HEK293 (cell line): ENCODE data around the gene LIPH.

Experiments
- HOXC10 ChIP-seq: sonication (generic); formaldehyde crosslinking; IDR thresholded peaks from 2 replicates; pipeline ENCODE4 v1.8.1; 2023; ENCODE audit warnings: mild to moderate bottlenecking, missing genetic modification reagents
- KLF10 ChIP-seq: fragments of 450-650 bp; IDR thresholded peaks from 2 replicates; pipeline ENCODE4 v1.5.1; 2018; ENCODE audit warnings: missing biosample characterization, mild to moderate bottlenecking, missing genetic modification characterization
- KLF7 ChIP-seq: fragments of 450-650 bp; formaldehyde crosslinking; IDR thresholded peaks from 2 replicates; pipeline ENCODE4 v1.5.1; 2016; ENCODE audit warnings: missing biosample characterization, missing genetic modification characterization, borderline replicate concordance
- KLF9 ChIP-seq: fragments of 450-650 bp; formaldehyde crosslinking; IDR thresholded peaks from 2 replicates; pipeline ENCODE4 v1.5.1; 2016; ENCODE audit warnings: missing biosample characterization, missing genetic modification characterization, low read depth
- MEIS1 ChIP-seq: sonication (generic); formaldehyde crosslinking; IDR thresholded peaks from 2 replicates; pipeline ENCODE4 v1.8.1; 2022; ENCODE audit warnings: missing genetic modification reagents, mild to moderate bottlenecking, borderline replicate concordance
- MYNN ChIP-seq: fragments of 450-650 bp; formaldehyde crosslinking; IDR thresholded peaks from 2 replicates; pipeline ENCODE4 v1.5.1; 2016; ENCODE audit warnings: missing biosample characterization, missing genetic modification characterization, borderline replicate concordance
- SCRT2 ChIP-seq: fragments of 450-650 bp; formaldehyde crosslinking; IDR thresholded peaks from 2 replicates; pipeline ENCODE4 v1.5.1; 2016; ENCODE audit warnings: missing biosample characterization, missing genetic modification characterization
- ZBTB21 ChIP-seq: fragments of 450-650 bp; formaldehyde crosslinking; IDR thresholded peaks from 2 replicates; pipeline ENCODE4 v1.5.1; 2017; ENCODE audit warnings: missing biosample characterization, missing genetic modification characterization
- ZBTB7A ChIP-seq: fragments of 450-650 bp; formaldehyde crosslinking; IDR thresholded peaks from 2 replicates; pipeline ENCODE4 v1.5.1; 2016; ENCODE audit warnings: low read depth, missing biosample characterization, missing genetic modification characterization
- ZFP41 ChIP-seq: fragments of 450-650 bp; formaldehyde crosslinking; IDR thresholded peaks from 2 replicates; pipeline ENCODE4 v1.5.1; 2016; ENCODE audit warnings: missing biosample characterization, missing genetic modification characterization, borderline replicate concordance
- ZNF114 ChIP-seq: fragments of 450-650 bp; formaldehyde crosslinking; IDR thresholded peaks from 2 replicates; pipeline ENCODE4 v1.5.0; 2017; ENCODE audit warnings: missing biosample characterization, missing genetic modification characterization
- ZNF169 ChIP-seq: fragments of 450-650 bp; formaldehyde crosslinking; IDR thresholded peaks from 2 replicates; pipeline ENCODE4 v1.5.1; 2016; ENCODE audit warnings: missing biosample characterization, missing genetic modification characterization
- ZNF211 ChIP-seq: fragments of 450-650 bp; formaldehyde crosslinking; IDR thresholded peaks from 2 replicates; pipeline ENCODE4 v1.5.1; 2016; ENCODE audit warnings: low read depth, missing biosample characterization, missing genetic modification characterization
- ZNF391 ChIP-seq: fragments of 450-650 bp; formaldehyde crosslinking; IDR thresholded peaks from 2 replicates; pipeline ENCODE4 v1.5.1; 2016; ENCODE audit warnings: low read depth, missing biosample characterization, missing genetic modification characterization, borderline replicate concordance
- ZNF510 ChIP-seq: fragments of 450-650 bp; formaldehyde crosslinking; IDR thresholded peaks from 2 replicates; pipeline ENCODE4 v1.5.1; 2018; ENCODE audit warnings: mild to moderate bottlenecking, missing genetic modification characterization, missing biosample characterization; ENCODE audit not compliant: insufficient replicate concordance
- ZNF514 ChIP-seq: fragments of 450-650 bp; formaldehyde crosslinking; IDR thresholded peaks from 2 replicates; pipeline ENCODE4 v1.5.1; 2016; ENCODE audit warnings: missing biosample characterization, missing genetic modification characterization
- ZNF585B ChIP-seq: fragments of 450-650 bp; formaldehyde crosslinking; IDR thresholded peaks from 2 replicates; pipeline ENCODE4 v1.5.1; 2016; ENCODE audit warnings: missing biosample characterization, missing genetic modification characterization
- ZNF629 ChIP-seq: fragments of 450-650 bp; formaldehyde crosslinking; IDR thresholded peaks from 2 replicates; pipeline ENCODE4 v1.5.1; 2017; ENCODE audit warnings: missing biosample characterization, missing genetic modification characterization
- ZNF654 ChIP-seq: fragments of 450-650 bp; formaldehyde crosslinking; IDR thresholded peaks from 2 replicates; pipeline ENCODE4 v1.5.1; 2016; ENCODE audit warnings: low read depth, missing biosample characterization, missing genetic modification characterization
- ZNF660 ChIP-seq: fragments of 450-650 bp; IDR thresholded peaks from 2 replicates; pipeline ENCODE4 v1.5.1; 2018; ENCODE audit warnings: missing biosample characterization, mild to moderate bottlenecking, missing genetic modification characterization
- ZNF785 ChIP-seq: fragments of 450-650 bp; formaldehyde crosslinking; IDR thresholded peaks from 2 replicates; pipeline ENCODE4 v1.5.1; 2016; ENCODE audit warnings: missing biosample characterization, missing genetic modification characterization
- ZNF830 ChIP-seq: fragments of 450-650 bp; IDR thresholded peaks from 2 replicates; pipeline ENCODE4 v1.5.0; 2018; ENCODE audit warnings: missing biosample characterization, missing genetic modification characterization, low read depth, mild to moderate bottlenecking, moderate library complexity
- ZSCAN16 ChIP-seq: fragments of 450-650 bp; formaldehyde crosslinking; IDR thresholded peaks from 2 replicates; pipeline ENCODE4 v1.5.1; 2016; ENCODE audit warnings: missing biosample characterization, missing genetic modification characterization
- TF ChIP-seq, protein P1 (sequence below): fragments of 450-650 bp; formaldehyde crosslinking; IDR thresholded peaks from 2 replicates; pipeline ENCODE4 v1.5.1; 2017; ENCODE audit warnings: missing biosample characterization, missing genetic modification characterization
- TF ChIP-seq, protein P2 (sequence below): fragments of 450-650 bp; IDR thresholded peaks from 2 replicates; pipeline ENCODE4 v1.5.1; 2018; ENCODE audit warnings: missing biosample characterization, mild to moderate bottlenecking, missing genetic modification characterization
- TF ChIP-seq, protein P3 (sequence below): fragments of 450-650 bp; formaldehyde crosslinking; IDR thresholded peaks from 2 replicates; pipeline ENCODE4; 2016; ENCODE audit warnings: missing biosample characterization, missing genetic modification characterization
- TF ChIP-seq, protein P4 (sequence below): fragments of 450-650 bp; formaldehyde crosslinking; IDR thresholded peaks from 2 replicates; pipeline ENCODE4 v1.5.1; 2016; ENCODE audit warnings: missing biosample characterization, missing genetic modification characterization, borderline replicate concordance
- TF ChIP-seq, protein P5 (sequence below): fragments of 450-650 bp; formaldehyde crosslinking; IDR thresholded peaks from 2 replicates; pipeline ENCODE4 v1.5.1; 2016; ENCODE audit warnings: missing biosample characterization, missing genetic modification characterization, borderline replicate concordance
- TF ChIP-seq, protein P6 (sequence below): fragments of 450-650 bp; formaldehyde crosslinking; optimal IDR thresholded peaks from 2 replicates; pipeline ENCODE3; 2016; ENCODE audit warnings: missing biosample characterization, mild to moderate bottlenecking, missing genetic modification characterization

Gene LIPH

DNA sequence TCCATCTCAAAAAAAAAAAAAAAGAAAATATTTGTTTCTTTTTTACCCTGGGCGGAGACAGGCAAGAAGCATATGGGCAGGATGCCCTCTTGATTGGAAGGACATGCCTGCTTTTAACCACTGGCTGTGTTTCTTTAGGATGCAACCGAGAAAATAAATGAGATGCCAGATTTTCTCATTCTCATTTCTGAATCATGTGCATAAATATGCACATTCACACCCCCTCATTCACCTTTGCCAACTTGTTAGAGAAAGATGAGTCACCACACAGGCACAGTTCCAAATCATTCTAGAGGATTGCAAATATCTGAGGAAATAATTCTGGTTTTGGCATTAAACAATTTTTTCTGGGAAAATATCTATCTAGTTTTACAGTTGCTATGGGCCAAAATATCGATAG, 3.3 kb downstream of the LIPH start (continued):
- TF ChIP-seq ZNF211 (no peak), ZNF114 (tag by site-specific recombination) (no peak), ZBTB21 (tag by site-specific recombination) (no peak), ZNF785 (tag by site-specific recombination) (no peak), ZNF514 (tag by site-specific recombination) (no peak), ZNF510 (tag by site-specific recombination) (no peak), ZBTB7A (tag by site-specific recombination) (no peak), HOXC10 (no peak), ZNF585B (tag by site-specific recombination) (no peak), ZNF169 (tag by site-specific recombination) (no peak), SCRT2 (peak; percentile 72), MEIS1 (CRISPR knock-in tag) (no peak), ZNF654 (tag by site-specific recombination) (no peak), ZSCAN16 (tag by site-specific recombination) (no peak), KLF9 (tag by site-specific recombination) (0 out of 2 replicates have a peak, but pooled peaks have one; percentile 31), KLF7 (tag by site-specific recombination) (no peak), ZNF830 (no peak), ZNF391 (tag by site-specific recombination) (no peak), KLF10 (tag by site-specific recombination) (peak; percentile 45; the same call in 1 of the 2 replicates), ZNF629 (0 out of 2 replicates have a peak, but pooled peaks have one; percentile 18), MYNN (tag by site-specific recombination) (no peak), ZNF660 (0 out of 2 replicates have a peak, but pooled peaks have one; percentile 53), ZFP41 (tag by site-specific recombination) (no peak)
- TF ChIP-seq, protein P1, sequence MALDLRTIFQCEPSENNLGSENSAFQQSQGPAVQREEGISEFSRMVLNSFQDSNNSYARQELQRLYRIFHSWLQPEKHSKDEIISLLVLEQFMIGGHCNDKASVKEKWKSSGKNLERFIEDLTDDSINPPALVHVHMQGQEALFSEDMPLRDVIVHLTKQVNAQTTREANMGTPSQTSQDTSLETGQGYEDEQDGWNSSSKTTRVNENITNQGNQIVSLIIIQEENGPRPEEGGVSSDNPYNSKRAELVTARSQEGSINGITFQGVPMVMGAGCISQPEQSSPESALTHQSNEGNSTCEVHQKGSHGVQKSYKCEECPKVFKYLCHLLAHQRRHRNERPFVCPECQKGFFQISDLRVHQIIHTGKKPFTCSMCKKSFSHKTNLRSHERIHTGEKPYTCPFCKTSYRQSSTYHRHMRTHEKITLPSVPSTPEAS (tag by site-specific recombination) = no peak
- TF ChIP-seq, protein P2, sequence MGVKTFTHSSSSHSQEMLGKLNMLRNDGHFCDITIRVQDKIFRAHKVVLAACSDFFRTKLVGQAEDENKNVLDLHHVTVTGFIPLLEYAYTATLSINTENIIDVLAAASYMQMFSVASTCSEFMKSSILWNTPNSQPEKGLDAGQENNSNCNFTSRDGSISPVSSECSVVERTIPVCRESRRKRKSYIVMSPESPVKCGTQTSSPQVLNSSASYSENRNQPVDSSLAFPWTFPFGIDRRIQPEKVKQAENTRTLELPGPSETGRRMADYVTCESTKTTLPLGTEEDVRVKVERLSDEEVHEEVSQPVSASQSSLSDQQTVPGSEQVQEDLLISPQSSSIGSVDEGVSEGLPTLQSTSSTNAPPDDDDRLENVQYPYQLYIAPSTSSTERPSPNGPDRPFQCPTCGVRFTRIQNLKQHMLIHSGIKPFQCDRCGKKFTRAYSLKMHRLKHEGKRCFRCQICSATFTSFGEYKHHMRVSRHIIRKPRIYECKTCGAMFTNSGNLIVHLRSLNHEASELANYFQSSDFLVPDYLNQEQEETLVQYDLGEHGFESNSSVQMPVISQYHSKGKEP (tag by site-specific recombination) = no peak
- TF ChIP-seq, protein P3, sequence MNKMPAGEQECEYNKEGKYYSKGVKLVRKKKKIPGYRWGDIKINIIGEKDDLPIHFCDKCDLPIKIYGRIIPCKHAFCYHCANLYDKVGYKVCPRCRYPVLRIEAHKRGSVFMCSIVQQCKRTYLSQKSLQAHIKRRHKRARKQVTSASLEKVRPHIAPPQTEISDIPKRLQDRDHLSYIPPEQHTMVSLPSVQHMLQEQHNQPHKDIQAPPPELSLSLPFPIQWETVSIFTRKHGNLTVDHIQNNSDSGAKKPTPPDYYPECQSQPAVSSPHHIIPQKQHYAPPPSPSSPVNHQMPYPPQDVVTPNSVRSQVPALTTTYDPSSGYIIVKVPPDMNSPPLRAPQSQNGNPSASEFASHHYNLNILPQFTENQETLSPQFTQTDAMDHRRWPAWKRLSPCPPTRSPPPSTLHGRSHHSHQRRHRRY (tag by site-specific recombination) = no peak
- TF ChIP-seq, protein P4, sequence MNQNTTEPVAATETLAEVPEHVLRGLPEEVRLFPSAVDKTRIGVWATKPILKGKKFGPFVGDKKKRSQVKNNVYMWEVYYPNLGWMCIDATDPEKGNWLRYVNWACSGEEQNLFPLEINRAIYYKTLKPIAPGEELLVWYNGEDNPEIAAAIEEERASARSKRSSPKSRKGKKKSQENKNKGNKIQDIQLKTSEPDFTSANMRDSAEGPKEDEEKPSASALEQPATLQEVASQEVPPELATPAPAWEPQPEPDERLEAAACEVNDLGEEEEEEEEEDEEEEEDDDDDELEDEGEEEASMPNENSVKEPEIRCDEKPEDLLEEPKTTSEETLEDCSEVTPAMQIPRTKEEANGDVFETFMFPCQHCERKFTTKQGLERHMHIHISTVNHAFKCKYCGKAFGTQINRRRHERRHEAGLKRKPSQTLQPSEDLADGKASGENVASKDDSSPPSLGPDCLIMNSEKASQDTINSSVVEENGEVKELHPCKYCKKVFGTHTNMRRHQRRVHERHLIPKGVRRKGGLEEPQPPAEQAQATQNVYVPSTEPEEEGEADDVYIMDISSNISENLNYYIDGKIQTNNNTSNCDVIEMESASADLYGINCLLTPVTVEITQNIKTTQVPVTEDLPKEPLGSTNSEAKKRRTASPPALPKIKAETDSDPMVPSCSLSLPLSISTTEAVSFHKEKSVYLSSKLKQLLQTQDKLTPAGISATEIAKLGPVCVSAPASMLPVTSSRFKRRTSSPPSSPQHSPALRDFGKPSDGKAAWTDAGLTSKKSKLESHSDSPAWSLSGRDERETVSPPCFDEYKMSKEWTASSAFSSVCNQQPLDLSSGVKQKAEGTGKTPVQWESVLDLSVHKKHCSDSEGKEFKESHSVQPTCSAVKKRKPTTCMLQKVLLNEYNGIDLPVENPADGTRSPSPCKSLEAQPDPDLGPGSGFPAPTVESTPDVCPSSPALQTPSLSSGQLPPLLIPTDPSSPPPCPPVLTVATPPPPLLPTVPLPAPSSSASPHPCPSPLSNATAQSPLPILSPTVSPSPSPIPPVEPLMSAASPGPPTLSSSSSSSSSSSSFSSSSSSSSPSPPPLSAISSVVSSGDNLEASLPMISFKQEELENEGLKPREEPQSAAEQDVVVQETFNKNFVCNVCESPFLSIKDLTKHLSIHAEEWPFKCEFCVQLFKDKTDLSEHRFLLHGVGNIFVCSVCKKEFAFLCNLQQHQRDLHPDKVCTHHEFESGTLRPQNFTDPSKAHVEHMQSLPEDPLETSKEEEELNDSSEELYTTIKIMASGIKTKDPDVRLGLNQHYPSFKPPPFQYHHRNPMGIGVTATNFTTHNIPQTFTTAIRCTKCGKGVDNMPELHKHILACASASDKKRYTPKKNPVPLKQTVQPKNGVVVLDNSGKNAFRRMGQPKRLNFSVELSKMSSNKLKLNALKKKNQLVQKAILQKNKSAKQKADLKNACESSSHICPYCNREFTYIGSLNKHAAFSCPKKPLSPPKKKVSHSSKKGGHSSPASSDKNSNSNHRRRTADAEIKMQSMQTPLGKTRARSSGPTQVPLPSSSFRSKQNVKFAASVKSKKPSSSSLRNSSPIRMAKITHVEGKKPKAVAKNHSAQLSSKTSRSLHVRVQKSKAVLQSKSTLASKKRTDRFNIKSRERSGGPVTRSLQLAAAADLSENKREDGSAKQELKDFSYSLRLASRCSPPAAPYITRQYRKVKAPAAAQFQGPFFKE (tag by site-specific recombination) = no peak
- TF ChIP-seq, protein P5, sequence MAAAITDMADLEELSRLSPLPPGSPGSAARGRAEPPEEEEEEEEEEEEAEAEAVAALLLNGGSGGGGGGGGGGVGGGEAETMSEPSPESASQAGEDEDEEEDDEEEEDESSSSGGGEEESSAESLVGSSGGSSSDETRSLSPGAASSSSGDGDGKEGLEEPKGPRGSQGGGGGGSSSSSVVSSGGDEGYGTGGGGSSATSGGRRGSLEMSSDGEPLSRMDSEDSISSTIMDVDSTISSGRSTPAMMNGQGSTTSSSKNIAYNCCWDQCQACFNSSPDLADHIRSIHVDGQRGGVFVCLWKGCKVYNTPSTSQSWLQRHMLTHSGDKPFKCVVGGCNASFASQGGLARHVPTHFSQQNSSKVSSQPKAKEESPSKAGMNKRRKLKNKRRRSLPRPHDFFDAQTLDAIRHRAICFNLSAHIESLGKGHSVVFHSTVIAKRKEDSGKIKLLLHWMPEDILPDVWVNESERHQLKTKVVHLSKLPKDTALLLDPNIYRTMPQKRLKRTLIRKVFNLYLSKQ (tag by site-specific recombination) = no peak
- TF ChIP-seq, protein P6, sequence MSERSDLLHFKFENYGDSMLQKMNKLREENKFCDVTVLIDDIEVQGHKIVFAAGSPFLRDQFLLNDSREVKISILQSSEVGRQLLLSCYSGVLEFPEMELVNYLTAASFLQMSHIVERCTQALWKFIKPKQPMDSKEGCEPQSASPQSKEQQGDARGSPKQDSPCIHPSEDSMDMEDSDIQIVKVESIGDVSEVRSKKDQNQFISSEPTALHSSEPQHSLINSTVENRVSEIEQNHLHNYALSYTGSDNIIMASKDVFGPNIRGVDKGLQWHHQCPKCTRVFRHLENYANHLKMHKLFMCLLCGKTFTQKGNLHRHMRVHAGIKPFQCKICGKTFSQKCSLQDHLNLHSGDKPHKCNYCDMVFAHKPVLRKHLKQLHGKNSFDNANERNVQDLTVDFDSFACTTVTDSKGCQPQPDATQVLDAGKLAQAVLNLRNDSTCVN (tag by site-specific recombination) = no peak
